GM23248 (cell line): Measurements from ENCODE around the gene TOX2. TPM values are rescaled to one million over a fixed set of nuclear protein-coding genes. Genes with fewer than 3 reads are reported as not detected.
A peak's percentile ranks its signal among the peaks of the same experiment; 100 is the strongest.

Experiments used
- DNase-seq: peaks from one replicate; pipeline ENCODE4 v3.0.0-alpha.2; 2015
- H2AFZ ChIP-seq: fragments of 200-600 bp; sonication (generic); 2 replicates; pipeline ENCODE4 v1.6.1; 2016; ENCODE audit warnings: antibody characterized with exemption
- H3F3A ChIP-seq: fragments of 200-600 bp; sonication (generic); 2 replicates; pipeline ENCODE4 v1.6.1; 2016; ENCODE audit warnings: mild to moderate bottlenecking, antibody characterized with exemption, mixed run types; ENCODE audit not compliant: insufficient read depth
- H3K27ac ChIP-seq: fragments of 200-600 bp; sonication (generic); 2 replicates; pipeline ENCODE4 v1.5.1; 2016; ENCODE audit warnings: mild to moderate bottlenecking
- H3K27me3 ChIP-seq: fragments of 200-600 bp; sonication (generic); replicated peaks from 2 replicates; pipeline ENCODE4 v1.6.1; 2016; ENCODE audit warnings: mild to moderate bottlenecking; ENCODE audit not compliant: insufficient read depth
- H3K36me3 ChIP-seq: fragments of 200-600 bp; sonication (generic); 2 replicates; pipeline ENCODE4 v1.6.1; 2016; ENCODE audit warnings: low read depth, mild to moderate bottlenecking
- H3K4me1 ChIP-seq: fragments of 200-600 bp; sonication (generic); 2 replicates; pipeline ENCODE4 v1.6.1; 2016; ENCODE audit warnings: mild to moderate bottlenecking; ENCODE audit not compliant: insufficient read depth
- H3K4me2 ChIP-seq: fragments of 200-600 bp; sonication (generic); one replicate; pipeline ENCODE4 v1.6.1; 2016; ENCODE audit warnings: mild to moderate bottlenecking; ENCODE audit not compliant: unreplicated experiment
- H3K4me3 ChIP-seq: fragments of 200-600 bp; sonication (generic); 2 replicates; pipeline ENCODE4 v1.5.1; 2016; ENCODE audit warnings: mild to moderate bottlenecking
- H3K79me2 ChIP-seq: fragments of 200-600 bp; sonication (generic); 2 replicates; pipeline ENCODE4 v1.6.1; 2016; ENCODE audit warnings: mild to moderate bottlenecking; ENCODE audit not compliant: insufficient read depth
- H3K9ac ChIP-seq: fragments of 200-600 bp; sonication (generic); 2 replicates; pipeline ENCODE4 v1.6.1; 2016; ENCODE audit warnings: mild to moderate bottlenecking
- H3K9me2 ChIP-seq: fragments of 200-600 bp; sonication (generic); 2 replicates; pipeline ENCODE4 v1.6.1; 2016; ENCODE audit warnings: mixed run types, mild to moderate bottlenecking, moderate library complexity; ENCODE audit not compliant: insufficient read depth
- H3K9me3 ChIP-seq: fragments of 200-600 bp; sonication (generic); one replicate; pipeline ENCODE4 v1.6.1; 2017; ENCODE audit warnings: low read depth
- H4K20me1 ChIP-seq: fragments of 200-600 bp; sonication (generic); 2 replicates; pipeline ENCODE4 v1.6.0; 2016; ENCODE audit not compliant: insufficient read depth
- EZH2 ChIP-seq: fragments of 200-600 bp; sonication (generic); IDR thresholded peaks from 2 replicates; pipeline ENCODE4 v1.6.1; 2018; ENCODE audit warnings: antibody characterized with exemption, mild to moderate bottlenecking; ENCODE audit not compliant: insufficient read depth, poor library complexity, severe bottlenecking
- EZH2phosphoT487 ChIP-seq: fragments of 200-600 bp; sonication (generic); IDR thresholded peaks from 2 replicates; pipeline ENCODE4 v1.6.1; 2018; ENCODE audit warnings: antibody characterized with exemption, moderate library complexity, mild to moderate bottlenecking, low read depth; ENCODE audit not compliant: insufficient read depth
- WGBS, 2 experiments: methylation state at CpG; one replicate each; pipeline ENCODE4 v1.1.6; 2015 to 2017; ENCODE audit warnings: low lambda C conversion rate in 2 of 2, low coverage in 1 of 2; ENCODE audit errors: missing lambda C conversion rate in 2 of 2; 5-methylcytosine and 5-hydroxymethylcytosine counted together
- in situ Hi-C: fragments of 300-500 bp; cut with MboI; formaldehyde crosslinking; loops from 2 replicates; pipeline ENCODE4 v1.15.0; 2020
- polyA plus RNA-seq: library from polyadenylated mRNA; unstranded; fragments of >200 nt; fragmentation: Nextera tagmentation; extraction: Ambion mirVana; gene quantifications from 2 replicates; pipeline ENCODE4 v1.2.1, GENCODE V29; 2016
- total RNA-seq: library from RNA; depleted of rRNA; stranded (reverse); fragments of >200 nt; shearing (Covaris generic); gene quantifications from 2 replicates; pipeline ENCODE4 v1.2.3, GENCODE V29; 2014

The TOX2 gene
- total and polyA plus RNA-seq, 2 experiments from 2014 or later = 0.97 to 15.9 TPM

DNA sequence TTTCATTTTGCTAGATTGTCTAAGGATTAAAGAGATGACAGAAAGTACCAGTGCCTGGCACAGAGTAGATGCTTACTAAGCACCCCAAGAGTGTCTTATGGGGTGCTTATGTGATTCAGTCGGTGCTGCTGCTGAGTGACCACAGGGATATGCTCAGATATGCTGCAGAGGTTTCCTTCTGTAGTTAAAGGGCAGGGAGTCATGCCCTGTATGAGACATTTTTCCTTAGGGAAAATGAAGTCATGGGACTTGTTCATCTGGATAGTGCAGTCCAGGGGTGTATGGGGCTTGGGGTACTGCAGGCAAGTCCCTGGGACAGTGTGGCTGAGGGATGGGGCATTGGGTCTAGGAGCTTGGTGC, 25.1 kb downstream of the TOX2 start:
- Histone ChIP-seq H3K9me3 (no peaks in the 10 kb centered on the region), H3K79me2 (no peaks in the 10 kb centered on the region), H3K9ac (peak overlapping the region; percentile 14), H3K27me3 (no peaks in the 10 kb centered on the region), H3K9me2 (no peaks in the 10 kb centered on the region), H3K36me3 (no peaks in the 10 kb centered on the region), H3F3A (peaks cover 32% of the 10 kb centered on the region), H3K4me3 (no peak overlapping the region), H3K4me2 (peak overlapping the region; percentile 49), H3K4me1 (peaks cover 48% of the 10 kb centered on the region), H3K27ac (peak overlapping the region; percentile 73), H4K20me1 (no peaks in the 10 kb centered on the region), H2AFZ (no peak overlapping the region)
- WGBS, 2 experiments = 0% methylated on average over 1 of the region's 1 CpG
- TF ChIP-seq EZH2phosphoT487 = no peak
- no peak for TF ChIP-seq EZH2
- no peak for DNase-seq
- in situ Hi-C loops = no loop called here

DNA sequence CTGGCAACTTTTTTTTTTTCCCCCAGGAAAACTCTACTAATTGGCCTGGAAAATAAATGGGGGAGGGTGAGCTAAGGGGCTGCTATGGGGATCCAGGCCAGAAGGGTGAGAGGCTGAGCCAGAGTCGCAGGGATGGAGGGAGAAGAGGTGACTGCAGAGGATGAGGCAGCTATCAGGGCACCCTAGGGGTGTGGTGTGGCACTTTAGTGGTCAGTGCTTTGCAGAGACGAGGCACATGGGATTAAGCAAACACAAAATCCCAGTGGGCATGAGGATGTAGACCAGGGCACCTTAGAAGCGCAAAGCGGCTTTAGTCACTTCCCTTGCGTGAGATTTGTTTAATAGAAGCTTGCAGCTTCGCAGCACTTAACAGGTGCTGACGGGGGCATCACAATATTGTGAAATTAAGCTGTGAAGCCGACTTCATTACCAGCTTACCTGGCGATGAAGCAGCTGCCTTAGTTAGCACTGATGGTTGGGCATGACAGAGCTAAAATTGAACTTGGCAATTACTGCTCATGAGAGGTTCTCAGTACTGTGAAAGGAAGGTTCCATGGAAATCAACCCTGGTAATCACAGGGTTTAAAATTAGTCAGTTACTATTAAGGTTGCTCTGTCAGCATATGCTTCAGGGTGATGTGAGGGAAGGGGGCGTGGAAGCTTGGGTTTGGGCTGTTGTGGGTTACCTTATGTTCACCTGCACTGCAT, 26.0 kb downstream of the TOX2 start:
- H3K9me2 ChIP-seq = no peaks in the 10 kb centered on the region
- H3K4me2 ChIP-seq = no peak overlapping the region
- no peak overlapping the region for H3K9ac ChIP-seq
- H3K27ac ChIP-seq = no peak overlapping the region
- TF ChIP-seq EZH2phosphoT487 (no peak), EZH2 (no peak)
- H2AFZ ChIP-seq = no peak overlapping the region
- no peaks in the 10 kb centered on the region for H3K79me2 ChIP-seq
- no peaks in the 10 kb centered on the region for H4K20me1 ChIP-seq
- H3K4me1 ChIP-seq = peaks cover 48% of the 10 kb centered on the region
- no peaks in the 10 kb centered on the region for H3K9me3 ChIP-seq
- in situ Hi-C loops = no loop called here
- no peak for DNase-seq
- peaks cover 32% of the 10 kb centered on the region for H3F3A ChIP-seq
- no peaks in the 10 kb centered on the region for H3K36me3 ChIP-seq
- H3K27me3 ChIP-seq = no peaks in the 10 kb centered on the region
- H3K4me3 ChIP-seq = no peak overlapping the region
- 97 to 98% methylated on average over 10 of the region's 10 CpGs for WGBS, 2 experiments

- H2AFZ ChIP-seq = no peak overlapping the region
- peaks cover 48% of the 10 kb centered on the region for H3K4me1 ChIP-seq
- H4K20me1 ChIP-seq = no peaks in the 10 kb centered on the region
- DNase-seq = peak; percentile 40
- H3F3A ChIP-seq = peaks cover 32% of the 10 kb centered on the region
- H3K9ac ChIP-seq = peak overlapping the region; percentile 18; the same call in 1 of the 2 replicates
- H3K9me3 ChIP-seq = no peaks in the 10 kb centered on the region
- H3K4me3 ChIP-seq = no peak overlapping the region
- peak overlapping the region; percentile 51 for H3K27ac ChIP-seq
- H3K36me3 ChIP-seq = no peaks in the 10 kb centered on the region
- H3K27me3 ChIP-seq = no peaks in the 10 kb centered on the region
- no peaks in the 10 kb centered on the region for H3K9me2 ChIP-seq
- H3K4me2 ChIP-seq = peak overlapping the region; percentile 64
- TF ChIP-seq EZH2 = no peak
- TF ChIP-seq EZH2phosphoT487 = no peak
- no peaks in the 10 kb centered on the region for H3K79me2 ChIP-seq
- 83 to 85% methylated on average over 10 of the region's 10 CpGs for WGBS, 2 experiments
- in situ Hi-C loops = no loop called here
Observed at GRCh38 chr20:43941476-43942200, 27.0 kb downstream of the TOX2 start.

DNA sequence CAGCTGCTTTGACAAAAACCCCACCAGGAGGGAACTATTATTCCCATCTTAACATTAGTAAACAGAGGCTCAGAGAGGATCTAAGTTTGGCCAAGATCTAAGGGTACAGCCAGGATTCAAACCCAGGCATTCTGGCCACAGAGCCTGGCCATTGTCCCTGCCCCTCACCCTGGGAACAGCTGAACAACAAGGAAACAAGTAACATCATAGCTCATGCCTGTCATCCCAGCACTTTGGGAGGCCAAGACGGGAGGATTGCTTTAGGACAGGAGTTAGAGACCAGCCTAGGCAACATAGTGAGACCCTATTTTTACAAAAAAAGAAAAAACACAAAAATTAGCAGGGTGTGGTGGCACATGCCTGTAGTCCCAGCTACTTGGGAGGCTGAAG, 27.5 kb downstream of the TOX2 start:
- Histone ChIP-seq H2AFZ (no peak overlapping the region), H3F3A (peaks cover 32% of the 10 kb centered on the region), H3K79me2 (no peaks in the 10 kb centered on the region), H3K27ac (peak overlapping the region; percentile 51), H3K4me3 (no peak overlapping the region), H3K4me2 (peak overlapping the region; percentile 64), H3K9me3 (no peaks in the 10 kb centered on the region), H3K36me3 (no peaks in the 10 kb centered on the region), H3K4me1 (peaks cover 48% of the 10 kb centered on the region), H3K9me2 (no peaks in the 10 kb centered on the region), H4K20me1 (no peaks in the 10 kb centered on the region), H3K9ac (peak overlapping the region; percentile 18), H3K27me3 (no peaks in the 10 kb centered on the region)
- 56 to 77% methylated on average over 1 of the region's 1 CpG for WGBS, 2 experiments
- TF ChIP-seq EZH2 (no peak), EZH2phosphoT487 (no peak)
- in situ Hi-C loops = no loop called here
- DNase-seq = no peak
